Neuronal stem cell (in vitro differentiated cells): ENCODE data around the gene CLN6.
"Not testable (repeated sequence)": the region's sequence is repeated elsewhere in the genome, so short reads cannot be mapped to it uniquely, and the experiment has no call there.

Experiments used
- DNase-seq: peaks from one replicate; pipeline ENCODE4 v3.0.0-alpha.2; 2013; ENCODE audit warnings: low spot score
- H2AFZ ChIP-seq: one replicate; pipeline ENCODE4 v1.6.1; 2013; ENCODE audit warnings: mild to moderate bottlenecking, low read length, inconsistent platforms
- H2AK5ac ChIP-seq: 2 replicates; pipeline ENCODE4 v1.6.1; 2013; ENCODE audit warnings: low read depth, mild to moderate bottlenecking, inconsistent platforms, low read length, moderate library complexity, mixed read lengths
- H2BK120ac ChIP-seq: 2 replicates; pipeline ENCODE4 v1.6.1; 2013; ENCODE audit warnings: low read depth, mild to moderate bottlenecking, inconsistent platforms, low read length, moderate library complexity, mixed read lengths
- H2BK12ac ChIP-seq: one replicate; pipeline ENCODE4 v1.6.1; 2013; ENCODE audit warnings: low read length, inconsistent platforms
- H2BK15ac ChIP-seq: 2 replicates; pipeline ENCODE4 v1.6.1; 2013; ENCODE audit warnings: mild to moderate bottlenecking, low read length, inconsistent platforms, mixed read lengths
- H2BK5ac ChIP-seq: one replicate; pipeline ENCODE4 v1.6.1; 2013; ENCODE audit warnings: inconsistent platforms, mild to moderate bottlenecking, low read length, moderate library complexity
- H3K14ac ChIP-seq: one replicate; pipeline ENCODE4 v1.6.1; 2013; ENCODE audit warnings: low read length, inconsistent platforms
- H3K18ac ChIP-seq: 2 replicates; pipeline ENCODE4 v1.6.1; 2013; ENCODE audit warnings: low read length, inconsistent platforms
- H3K23ac ChIP-seq: 2 replicates; pipeline ENCODE4 v1.6.1; 2013; ENCODE audit warnings: low read depth, mild to moderate bottlenecking, mixed read lengths, low read length, inconsistent platforms; ENCODE audit not compliant: poor library complexity
- H3K27ac ChIP-seq: replicated peaks from 3 replicates; pipeline ENCODE4 v1.5.1; 2013; ENCODE audit warnings: low read length, inconsistent platforms
- H3K27me3 ChIP-seq, 3 experiments: 2 replicates each; pipeline ENCODE4 v1.6.1; 2013; ENCODE audit warnings: low read length in 3 of 3, mild to moderate bottlenecking in 2 of 3, inconsistent platforms in 1 of 3, low read depth in 1 of 3, mixed read lengths in 1 of 3, moderate library complexity in 1 of 3; ENCODE audit not compliant: control insufficient read depth in 3 of 3, insufficient read depth in 3 of 3
- H3K36me3 ChIP-seq, 2 donors: replicated peaks in 1 of 2; 2 replicates each; pipeline ENCODE4 v1.6.1; 2013; ENCODE audit warnings: low read length in 2 of 2; ENCODE audit not compliant: control insufficient read depth in 2 of 2, insufficient read depth in 2 of 2
- H3K4ac ChIP-seq: 2 replicates; pipeline ENCODE4 v1.6.1; 2013; ENCODE audit warnings: inconsistent platforms, mild to moderate bottlenecking, low read length, moderate library complexity
- H3K4me1 ChIP-seq, 2 donors: 1 replicate in 1 of 2; 2 replicates in 1 of 2; pipeline ENCODE4 v1.6.1; 2013; ENCODE audit warnings: low read length in 2 of 2, low read depth in 1 of 2; ENCODE audit not compliant: control insufficient read depth in 2 of 2, insufficient read depth in 1 of 2
- H3K4me2 ChIP-seq: one replicate; pipeline ENCODE4 v1.6.1; 2013; ENCODE audit warnings: mild to moderate bottlenecking, low read length, inconsistent platforms; ENCODE audit not compliant: insufficient read depth, poor library complexity, severe bottlenecking
- H3K4me3 ChIP-seq, 2 donors: 2 replicates each; pipeline ENCODE4 v1.5.1; 2013; ENCODE audit warnings: low read length in 2 of 2, mild to moderate bottlenecking in 2 of 2, inconsistent platforms in 1 of 2, moderate library complexity in 1 of 2
- H3K79me1 ChIP-seq: one replicate; pipeline ENCODE4 v1.6.1; 2013; ENCODE audit warnings: low read depth, mild to moderate bottlenecking, inconsistent platforms, low read length, moderate library complexity
- H3K9ac ChIP-seq: one replicate; pipeline ENCODE4 v1.6.1; 2013; ENCODE audit warnings: mild to moderate bottlenecking, low read depth, low read length, inconsistent platforms; ENCODE audit not compliant: poor library complexity
- H3K9me3 ChIP-seq, 2 donors: replicated peaks in 1 of 2; 2 replicates each; pipeline versions ENCODE3 to v1.6.1; 2013; ENCODE audit warnings: low read length in 2 of 2, mild to moderate bottlenecking in 2 of 2, inconsistent platforms in 1 of 2, low read depth in 1 of 2, mixed read lengths in 1 of 2, moderate library complexity in 1 of 2; ENCODE audit not compliant: control insufficient read depth in 2 of 2, insufficient read depth in 1 of 2
- H4K8ac ChIP-seq: one replicate; pipeline ENCODE4 v1.6.1; 2013; ENCODE audit warnings: low read depth, mild to moderate bottlenecking, inconsistent platforms, low read length, moderate library complexity
- H4K91ac ChIP-seq: one replicate; pipeline ENCODE4 v1.6.1; 2013; ENCODE audit warnings: low read length, low read depth, mild to moderate bottlenecking, inconsistent platforms; ENCODE audit not compliant: poor library complexity
- WGBS, 2 donors: extraction: QIAGEN DNeasy Blood & Tissue Kit; methylation state at CpG; one replicate each; pipeline ENCODE4 v1.1.7; 2013; ENCODE audit warnings: missing lambda C conversion rate in 2 of 2, mixed read lengths in 1 of 2; ENCODE audit not compliant: insufficient read length in 2 of 2, insufficient replicate concordance in 1 of 2; ENCODE audit errors: extremely low coverage in 2 of 2; 5-methylcytosine and 5-hydroxymethylcytosine counted together

Gene CLN6

GRCh38 chr15:68203956-68204355 lies 25.6 kb downstream of the CLN6 start:
- Histone ChIP-seq H2AFZ (no peak overlapping the region), H3K4ac (no peak overlapping the region)

GRCh38 chr15:68203486-68203885 lies 26.0 kb downstream of the CLN6 start:
- peaks cover 5 to 40% of the 10 kb centered on the region in 2 donors for H3K4me1 ChIP-seq
- no peak overlapping the region for H2AFZ ChIP-seq
- no peak overlapping the region for H3K14ac ChIP-seq
- WGBS, 2 donors: no CpG with 5 or more reads among the region's 5 CpGs
- no peak overlapping the region for H4K91ac ChIP-seq
- no peak overlapping the region for H3K27ac ChIP-seq
- no peak overlapping the region for H2BK5ac ChIP-seq
- no peaks in the 10 kb centered on the region for H3K27me3 ChIP-seq
- no peak overlapping the region for H3K4ac ChIP-seq
- no peak overlapping the region for H3K23ac ChIP-seq
- H3K9ac ChIP-seq: no peak overlapping the region
- no peak overlapping the region for H3K4me3 ChIP-seq
- no peak overlapping the region for H4K8ac ChIP-seq
- H2BK12ac ChIP-seq: no peak overlapping the region
- H3K4me2 ChIP-seq: no peak overlapping the region
- no peak for DNase-seq
- no peak overlapping the region for H3K18ac ChIP-seq
- no peaks in the 10 kb centered on the region for H3K9me3 ChIP-seq
- peaks cover 10% of the 10 kb centered on the region for H3K79me1 ChIP-seq
- H3K36me3 ChIP-seq: peaks cover 3 to 29% of the 10 kb centered on the region in 2 donors
- no peak overlapping the region for H2BK120ac ChIP-seq
- H2BK15ac ChIP-seq: no peak overlapping the region
- H2AK5ac ChIP-seq: no peak overlapping the region

More at GRCh38 chr15:68203956-68204355, 25.6 kb downstream of the CLN6 start:
- Histone ChIP-seq H3K27me3 (no peaks in the 10 kb centered on the region), H3K23ac (no peak overlapping the region), H3K18ac (no peak overlapping the region), H3K14ac (no peak overlapping the region), H4K91ac (no peak overlapping the region), H2BK5ac (no peak overlapping the region), H3K36me3 (peaks cover 3 to 34% of the 10 kb centered on the region in 2 donors), H2AK5ac (no peak overlapping the region), H2BK15ac (no peak overlapping the region), H4K8ac (no peak overlapping the region), H3K79me1 (peaks cover 10% of the 10 kb centered on the region), H3K4me1 (peaks cover 5 to 40% of the 10 kb centered on the region in 2 donors), H2BK120ac (no peak overlapping the region), H3K4me3 (no peak overlapping the region), H3K27ac (no peak overlapping the region), H3K9me3 (no peaks in the 10 kb centered on the region), H3K9ac (no peak overlapping the region), H3K4me2 (no peak overlapping the region), H2BK12ac (no peak overlapping the region)
- WGBS, 2 donors: no CpG with 5 or more reads among the region's 5 CpGs
- no peak for DNase-seq

- not testable (repeated sequence) for H3K79me1 ChIP-seq, H3K27ac ChIP-seq, H3K4ac ChIP-seq, H3K27me3 ChIP-seq, H2BK12ac ChIP-seq, H3K9ac ChIP-seq, H2BK120ac ChIP-seq, H2BK15ac ChIP-seq, H4K91ac ChIP-seq, H2AFZ ChIP-seq, H3K9me3 ChIP-seq, DNase-seq, H2AK5ac ChIP-seq, H2BK5ac ChIP-seq, H3K23ac ChIP-seq, H3K14ac ChIP-seq, H4K8ac ChIP-seq, H3K18ac ChIP-seq, H3K4me2 ChIP-seq, H3K4me3 ChIP-seq
- Histone ChIP-seq H3K4me1 (peaks cover 5 to 40% of the 10 kb centered on the region in 2 donors), H3K36me3 (peaks cover 0 to 27% of the 10 kb centered on the region in 2 donors)
- no CpG with 5 or more reads among the region's 7 CpGs for WGBS, 2 donors
These were observed 26.5 kb downstream of the CLN6 start for GRCh38 chr15:68202994-68203393.

- H3K36me3 ChIP-seq: peaks cover 2 to 28% of the 10 kb centered on the region in 2 donors
- no peaks in the 10 kb centered on the region for H3K27me3 ChIP-seq
- H2BK12ac ChIP-seq: no peak overlapping the region
- peaks cover 5 to 39% of the 10 kb centered on the region in 2 donors for H3K4me1 ChIP-seq
- H3K79me1 ChIP-seq: peaks cover 5% of the 10 kb centered on the region
- H4K8ac ChIP-seq: no peak overlapping the region
- H3K14ac ChIP-seq: no peak overlapping the region
- H2AFZ ChIP-seq: no peak overlapping the region
- H3K9me3 ChIP-seq: no peaks in the 10 kb centered on the region
- no peak overlapping the region for H2BK120ac ChIP-seq
- H2BK5ac ChIP-seq: no peak overlapping the region
- no peak overlapping the region for H4K91ac ChIP-seq
- H3K4ac ChIP-seq: no peak overlapping the region
- no peak overlapping the region for H3K18ac ChIP-seq
- H2BK15ac ChIP-seq: no peak overlapping the region
- H3K23ac ChIP-seq: no peak overlapping the region
- H3K27ac ChIP-seq: no peak overlapping the region
- H3K4me2 ChIP-seq: no peak overlapping the region
- peak; percentile 21 for DNase-seq
- H3K4me3 ChIP-seq: no peak overlapping the region
- H2AK5ac ChIP-seq: no peak overlapping the region
- H3K9ac ChIP-seq: no peak overlapping the region
- no CpG with 5 or more reads among the region's 3 CpGs for WGBS, 2 donors
These were observed 27.7 kb downstream of the CLN6 start for GRCh38 chr15:68201879-68202261.
